Osteocyte (in vitro differentiated cells): Measurements from ENCODE around the gene PSMD1. TPM values are rescaled to one million over a fixed set of nuclear protein-coding genes. Genes with fewer than 3 reads are reported as not detected.

Experiments used
- DNase-seq: peaks from one replicate; pipeline ENCODE4 v3.0.0; 2021; ENCODE audit warnings: mixed read lengths; ENCODE audit not compliant: unreplicated experiment; ENCODE audit errors: extremely low spot score
- H3K27ac Mint-ChIP-seq: one replicate; pipeline ENCODE4 v1.8.0; 2021; ENCODE audit warnings: mild to moderate bottlenecking, mixed read lengths; ENCODE audit not compliant: unreplicated experiment
- H3K27me3 Mint-ChIP-seq: one replicate; pipeline ENCODE4 v1.8.0; 2021; ENCODE audit warnings: mixed read lengths; ENCODE audit not compliant: unreplicated experiment
- H3K36me3 Mint-ChIP-seq: one replicate; pipeline ENCODE4 v1.8.0; 2021; ENCODE audit warnings: mixed read lengths; ENCODE audit not compliant: unreplicated experiment
- H3K4me1 Mint-ChIP-seq: one replicate; pipeline ENCODE4 v1.8.0; 2021; ENCODE audit warnings: mixed read lengths; ENCODE audit not compliant: unreplicated experiment
- H3K4me3 Mint-ChIP-seq: one replicate; pipeline ENCODE4 v1.8.0; 2021; ENCODE audit warnings: mild to moderate bottlenecking, moderate library complexity, mixed read lengths; ENCODE audit not compliant: unreplicated experiment
- H3K9me3 Mint-ChIP-seq: one replicate; pipeline ENCODE4 v1.8.0; 2021; ENCODE audit warnings: mixed read lengths; ENCODE audit not compliant: unreplicated experiment
- total RNA-seq: library from RNA; stranded (reverse); gene quantifications from 2 replicates; pipeline ENCODE4 v1.2.1, GENCODE V29; 2021
- TF ChIP-seq, protein P1 (sequence below): fragments of 200-600 bp; sonication (generic); IDR thresholded peaks from 2 replicates; pipeline ENCODE4 v1.5.0; 2021; ENCODE audit warnings: antibody characterized with exemption, mild to moderate bottlenecking, moderate library complexity

Gene PSMD1
- total RNA-seq, 1 donor from 2014 or later: 112 TPM

DNA sequence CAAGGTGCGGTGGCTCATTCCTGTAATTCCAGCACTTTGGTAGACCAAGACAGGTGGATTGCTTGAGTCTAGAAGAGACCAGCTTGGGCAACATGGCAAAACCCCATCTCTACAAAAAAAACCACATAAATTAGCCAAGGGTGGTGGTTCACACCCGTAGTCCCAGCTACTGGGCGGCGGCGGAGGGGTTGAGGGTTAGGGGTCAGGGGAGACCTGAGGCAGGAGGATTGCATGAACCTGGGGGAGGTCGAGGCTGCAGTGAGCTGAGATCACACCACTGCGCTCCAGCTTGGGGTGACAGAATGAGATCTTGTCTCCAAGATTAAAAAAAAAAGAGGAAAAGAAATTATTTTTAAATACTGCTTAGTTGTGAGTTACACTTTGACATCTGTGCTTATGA is 69.5 kb downstream of the PSMD1 start:
- DNase-seq: no peak
- Mint-ChIP-seq H3K4me3 (no peak overlapping the region), H3K9me3 (no peaks in the 10 kb centered on the region), H3K36me3 (peaks cover 1% of the 10 kb centered on the region), H3K4me1 (peaks cover 60% of the 10 kb centered on the region), H3K27ac (no peak overlapping the region), H3K27me3 (no peaks in the 10 kb centered on the region)
- TF ChIP-seq, protein P1, sequence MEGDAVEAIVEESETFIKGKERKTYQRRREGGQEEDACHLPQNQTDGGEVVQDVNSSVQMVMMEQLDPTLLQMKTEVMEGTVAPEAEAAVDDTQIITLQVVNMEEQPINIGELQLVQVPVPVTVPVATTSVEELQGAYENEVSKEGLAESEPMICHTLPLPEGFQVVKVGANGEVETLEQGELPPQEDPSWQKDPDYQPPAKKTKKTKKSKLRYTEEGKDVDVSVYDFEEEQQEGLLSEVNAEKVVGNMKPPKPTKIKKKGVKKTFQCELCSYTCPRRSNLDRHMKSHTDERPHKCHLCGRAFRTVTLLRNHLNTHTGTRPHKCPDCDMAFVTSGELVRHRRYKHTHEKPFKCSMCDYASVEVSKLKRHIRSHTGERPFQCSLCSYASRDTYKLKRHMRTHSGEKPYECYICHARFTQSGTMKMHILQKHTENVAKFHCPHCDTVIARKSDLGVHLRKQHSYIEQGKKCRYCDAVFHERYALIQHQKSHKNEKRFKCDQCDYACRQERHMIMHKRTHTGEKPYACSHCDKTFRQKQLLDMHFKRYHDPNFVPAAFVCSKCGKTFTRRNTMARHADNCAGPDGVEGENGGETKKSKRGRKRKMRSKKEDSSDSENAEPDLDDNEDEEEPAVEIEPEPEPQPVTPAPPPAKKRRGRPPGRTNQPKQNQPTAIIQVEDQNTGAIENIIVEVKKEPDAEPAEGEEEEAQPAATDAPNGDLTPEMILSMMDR: no peak

DNA sequence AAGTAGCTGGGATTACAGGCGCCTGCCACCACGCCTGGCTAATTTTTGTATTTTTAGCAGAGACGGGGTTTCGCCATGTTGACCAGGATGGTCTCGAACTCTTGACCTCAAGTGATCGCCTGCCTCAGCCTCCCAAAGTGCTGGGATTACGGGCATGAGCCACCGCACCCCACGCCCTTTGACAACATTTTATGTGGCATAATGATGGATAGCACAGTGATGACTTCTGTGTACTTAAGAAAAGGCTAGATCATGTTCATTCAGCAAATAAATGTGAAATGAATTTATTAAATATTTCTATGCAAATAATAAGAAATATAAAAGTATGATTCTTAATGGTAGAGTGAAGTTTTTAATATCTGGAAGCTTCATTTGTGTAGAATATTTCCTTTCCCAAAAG is 70.8 kb downstream of the PSMD1 start:
- no peak overlapping the region for H3K4me3 Mint-ChIP-seq
- H3K27ac Mint-ChIP-seq: no peak overlapping the region
- no peaks in the 10 kb centered on the region for H3K27me3 Mint-ChIP-seq
- peaks cover 70% of the 10 kb centered on the region for H3K4me1 Mint-ChIP-seq
- DNase-seq: no peak
- TF ChIP-seq, protein P1: no peak
- H3K36me3 Mint-ChIP-seq: peaks cover 1% of the 10 kb centered on the region
- H3K9me3 Mint-ChIP-seq: no peaks in the 10 kb centered on the region

DNA sequence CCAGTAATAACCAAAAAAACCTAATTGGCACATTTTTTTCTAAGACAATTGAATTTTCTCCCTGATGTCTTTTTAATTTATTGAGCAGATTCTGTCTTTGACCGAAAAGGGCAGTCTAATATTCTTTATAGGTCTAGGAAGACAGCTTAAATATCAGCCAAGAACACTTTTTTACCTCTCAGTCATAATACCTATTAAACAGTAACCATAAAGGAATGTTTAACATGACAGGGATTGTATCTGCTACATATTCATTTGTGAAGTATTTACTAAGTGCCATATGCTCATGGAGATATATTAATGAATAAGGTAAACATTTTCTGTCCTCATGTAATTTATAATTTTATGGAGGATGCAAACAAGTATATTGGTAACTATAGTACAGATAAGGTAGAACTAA is 71.3 kb downstream of the PSMD1 start:
- peak overlapping the region; percentile 81 for H3K27ac Mint-ChIP-seq
- no peak overlapping the region for H3K4me3 Mint-ChIP-seq
- no peaks in the 10 kb centered on the region for H3K27me3 Mint-ChIP-seq
- H3K9me3 Mint-ChIP-seq: no peaks in the 10 kb centered on the region
- TF ChIP-seq, protein P1: no peak
- peaks cover 1% of the 10 kb centered on the region for H3K36me3 Mint-ChIP-seq
- H3K4me1 Mint-ChIP-seq: peaks cover 74% of the 10 kb centered on the region
- DNase-seq: no peak

DNA sequence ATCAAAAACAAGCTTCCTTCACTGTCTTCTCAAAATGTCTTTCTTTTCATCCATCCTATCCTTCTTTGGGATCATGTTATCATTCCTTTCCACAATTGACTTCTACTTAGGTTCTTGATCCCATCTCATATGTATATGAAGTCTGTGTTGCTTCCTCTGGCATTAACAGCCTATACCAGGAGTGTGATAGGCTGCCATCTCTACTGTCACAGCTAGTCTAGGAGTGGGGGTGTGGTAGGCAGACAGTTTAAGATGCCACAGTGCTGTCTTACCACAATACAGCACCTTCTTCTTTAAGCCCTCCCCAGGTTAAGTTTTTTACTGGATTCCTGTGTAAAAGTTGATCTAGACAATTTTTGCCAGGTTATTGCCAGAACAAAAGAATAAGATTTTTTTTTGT is 71.9 kb downstream of the PSMD1 start:
- DNase-seq: no peak
- H3K27ac Mint-ChIP-seq: peak overlapping the region; percentile 81
- no peaks in the 10 kb centered on the region for H3K9me3 Mint-ChIP-seq
- H3K36me3 Mint-ChIP-seq: peaks cover 1% of the 10 kb centered on the region
- H3K27me3 Mint-ChIP-seq: no peaks in the 10 kb centered on the region
- TF ChIP-seq, protein P1: no peak
- H3K4me3 Mint-ChIP-seq: no peak overlapping the region
- H3K4me1 Mint-ChIP-seq: peaks cover 73% of the 10 kb centered on the region

DNA sequence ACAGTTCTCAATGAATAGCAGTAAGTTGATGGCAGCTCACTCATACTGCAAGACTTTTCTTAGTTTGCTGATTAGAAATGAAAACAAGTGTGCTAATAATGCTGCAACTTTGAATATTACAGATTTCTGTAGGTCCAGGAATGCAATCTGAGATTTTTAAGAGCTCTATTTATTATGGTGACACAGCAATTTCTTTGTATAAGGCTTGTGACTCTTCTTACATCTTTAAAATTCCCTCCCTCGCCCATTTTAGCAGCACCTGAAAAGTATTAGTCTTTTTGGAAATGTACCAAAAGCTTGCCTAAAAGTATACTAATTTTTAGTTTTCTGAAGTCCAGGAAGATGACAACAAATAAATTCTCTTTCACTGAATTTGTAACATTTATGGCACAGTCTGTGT is 72.5 kb downstream of the PSMD1 start:
- H3K4me1 Mint-ChIP-seq: peaks cover 73% of the 10 kb centered on the region
- DNase-seq: no peak

More for the DNA sequence above, 72.5 kb downstream of the PSMD1 start:
- Mint-ChIP-seq H3K9me3 (no peaks in the 10 kb centered on the region), H3K27ac (peak overlapping the region; percentile 81), H3K27me3 (no peaks in the 10 kb centered on the region), H3K4me3 (no peak overlapping the region), H3K36me3 (peaks cover 1% of the 10 kb centered on the region)
- TF ChIP-seq, protein P1: no peak
